HEK293 (cell line): ENCODE measurements around the gene SRCIN1.

Experiments
- CTCF ChIA-PET: fragments of 350-600 bp; formaldehyde crosslinking; extraction: SDS; loops from one replicate; lab custom pipeline; 2021; ENCODE audit warnings: antibody characterized with exemption; lab: Yijun Ruan, JAX
- POLR2A ChIA-PET: fragments of 300-600 bp; formaldehyde crosslinking; extraction: SDS; loops from one replicate; lab custom pipeline; 2020; ENCODE audit warnings: antibody characterized with exemption, inconsistent platforms; lab: Yijun Ruan, JAX
- H3K27ac ChIP-seq: fragments of 200-500 bp; sonication (Bioruptor generic); 2 replicates; pipeline ENCODE4 v1.5.1; 2014; ENCODE audit warnings: low read depth, low read length, control low read depth, inconsistent platforms; ENCODE audit errors: extremely low read depth
- H3K36me3 ChIP-seq, 2 experiments: fragments of 200-500 bp in 1 of 2; sonication (Bioruptor generic) in 1 of 2; 1 replicate in 1 of 2; 2 replicates in 1 of 2; pipeline ENCODE4 v1.5.1; 2014 to 2017; ENCODE audit warnings: inconsistent platforms in 2 of 2, low read length in 2 of 2; ENCODE audit not compliant: control insufficient read depth in 2 of 2, insufficient read depth in 1 of 2
- H3K4me1 ChIP-seq: fragments of 200-500 bp; sonication (Bioruptor generic); 2 replicates; pipeline ENCODE4 v1.5.1; 2014; ENCODE audit warnings: mild to moderate bottlenecking, low read length, inconsistent platforms; ENCODE audit not compliant: control insufficient read depth, insufficient read depth
- H3K4me3 ChIP-seq: 2 replicates; pipeline ENCODE4 v1.5.1; 2011; ENCODE audit warnings: low read depth, mild to moderate bottlenecking, control low read depth, low read length, moderate library complexity
- H3K9me3 ChIP-seq: fragments of 200-500 bp; sonication (Bioruptor generic); 2 replicates; pipeline ENCODE4 v1.5.1; 2014; ENCODE audit warnings: low read depth, low read length, inconsistent platforms; ENCODE audit not compliant: control insufficient read depth, insufficient read depth
- BCL11A ChIP-seq: fragments of 450-650 bp; formaldehyde crosslinking; IDR thresholded peaks from 2 replicates; pipeline ENCODE4 v1.5.1; 2016; ENCODE audit warnings: low read depth, missing biosample characterization, missing genetic modification characterization
- INSM2 ChIP-seq: fragments of 450-650 bp; formaldehyde crosslinking; IDR thresholded peaks from 2 replicates; pipeline ENCODE4 v1.5.1; 2016; ENCODE audit warnings: missing biosample characterization, missing genetic modification characterization
- PRDM10 ChIP-seq: fragments of 450-650 bp; formaldehyde crosslinking; IDR thresholded peaks from 2 replicates; pipeline ENCODE4 v1.5.1; 2016; ENCODE audit warnings: missing biosample characterization, missing genetic modification characterization
- RBAK ChIP-seq: fragments of 450-650 bp; formaldehyde crosslinking; IDR thresholded peaks from 2 replicates; pipeline ENCODE4 v1.5.1; 2016; ENCODE audit warnings: missing biosample characterization, missing genetic modification characterization
- TSHZ1 ChIP-seq: fragments of 450-650 bp; formaldehyde crosslinking; IDR thresholded peaks from 2 replicates; pipeline ENCODE4 v1.5.1; 2016; ENCODE audit warnings: missing biosample characterization, missing genetic modification characterization, borderline replicate concordance
- ZBTB11 ChIP-seq: fragments of 450-650 bp; formaldehyde crosslinking; conservative IDR thresholded peaks from 2 replicates; pipeline ENCODE4 v1.5.1; 2016; ENCODE audit warnings: low read depth, missing biosample characterization, missing genetic modification characterization
- ZBTB44 ChIP-seq: fragments of 450-650 bp; IDR thresholded peaks from 2 replicates; pipeline ENCODE4 v1.5.1; 2018; ENCODE audit warnings: missing biosample characterization, mild to moderate bottlenecking, missing genetic modification characterization
- ZFHX2 ChIP-seq: fragments of 450-650 bp; formaldehyde crosslinking; conservative IDR thresholded peaks from 2 replicates; pipeline ENCODE4 v1.5.1; 2016; ENCODE audit warnings: missing biosample characterization, missing genetic modification characterization
- ZFP41 ChIP-seq: fragments of 450-650 bp; formaldehyde crosslinking; IDR thresholded peaks from 2 replicates; pipeline ENCODE4 v1.5.1; 2016; ENCODE audit warnings: missing biosample characterization, missing genetic modification characterization, borderline replicate concordance
- ZNF121 ChIP-seq: fragments of 450-650 bp; formaldehyde crosslinking; IDR thresholded peaks from 2 replicates; pipeline ENCODE4 v1.5.1; 2016; ENCODE audit warnings: missing biosample characterization, missing genetic modification characterization
- ZNF266 ChIP-seq: fragments of 450-650 bp; formaldehyde crosslinking; IDR thresholded peaks from 2 replicates; pipeline ENCODE4 v1.5.1; 2016; ENCODE audit warnings: missing biosample characterization, missing genetic modification characterization, low read depth
- ZNF292 ChIP-seq: fragments of 450-650 bp; formaldehyde crosslinking; IDR thresholded peaks from 2 replicates; pipeline ENCODE4 v1.5.1; 2016; ENCODE audit warnings: low read depth, missing biosample characterization, missing genetic modification characterization, borderline replicate concordance
- ZNF530 ChIP-seq: fragments of 450-650 bp; formaldehyde crosslinking; IDR thresholded peaks from 2 replicates; pipeline ENCODE4 v1.5.1; 2016; ENCODE audit warnings: low read depth, missing biosample characterization, missing genetic modification characterization
- ZNF558 ChIP-seq: fragments of 450-650 bp; formaldehyde crosslinking; IDR thresholded peaks from 2 replicates; pipeline ENCODE4 v1.5.1; 2016; ENCODE audit warnings: missing biosample characterization, missing genetic modification characterization
- ZNF560 ChIP-seq: fragments of 450-650 bp; formaldehyde crosslinking; IDR thresholded peaks from 2 replicates; pipeline ENCODE4 v1.5.1; 2017; ENCODE audit warnings: missing biosample characterization, missing genetic modification characterization, borderline replicate concordance
- ZNF580 ChIP-seq: fragments of 450-650 bp; formaldehyde crosslinking; IDR thresholded peaks from 2 replicates; pipeline ENCODE4 v1.5.1; 2016; ENCODE audit warnings: missing biosample characterization, missing genetic modification characterization
- ZNF621 ChIP-seq: fragments of 450-650 bp; formaldehyde crosslinking; IDR thresholded peaks from 2 replicates; pipeline ENCODE4 v1.5.1; 2017; ENCODE audit warnings: missing biosample characterization, missing genetic modification characterization
- ZNF639 ChIP-seq: fragments of 450-650 bp; formaldehyde crosslinking; IDR thresholded peaks from 2 replicates; pipeline ENCODE4 v1.5.1; 2016; ENCODE audit warnings: missing biosample characterization, missing genetic modification characterization
- ZNF645 ChIP-seq: fragments of 450-650 bp; formaldehyde crosslinking; IDR thresholded peaks from 2 replicates; pipeline ENCODE4; 2016; ENCODE audit warnings: missing biosample characterization, missing genetic modification characterization

Gene SRCIN1

GRCh38 chr17:38575781-38576180 lies 30.0 kb downstream of the SRCIN1 start (continued):
- TF ChIP-seq TSHZ1 (tag by site-specific recombination): no peak
- no peak for TF ChIP-seq ZNF560 (tag by site-specific recombination)
- TF ChIP-seq ZNF639: no peak
- TF ChIP-seq ZNF266 (tag by site-specific recombination): no peak
- no peak for TF ChIP-seq ZNF580 (tag by site-specific recombination)
- no peak for TF ChIP-seq ZNF530 (tag by site-specific recombination)

GRCh38 chr17:38574712-38575111 lies 31.0 kb downstream of the SRCIN1 start:
- H3K36me3 ChIP-seq: no peaks in the 10 kb centered on the region
- no peak overlapping the region for H3K4me3 ChIP-seq
- no peak overlapping the region for H3K27ac ChIP-seq
- POLR2A ChIA-PET: no interaction called here
- H3K4me1 ChIP-seq: peaks cover 8% of the 10 kb centered on the region; the same call in 1 of the 2 replicates
- CTCF ChIA-PET: interaction anchor here (0.6 to 3.6 kb wide), 6 partner anchors 10 to 102 kb away, joined by 3 to 26 read pairs (median 4); no protein-coding TSS in a partner anchor
- H3K9me3 ChIP-seq: no peaks in the 10 kb centered on the region
- TF ChIP-seq ZNF121 (tag by site-specific recombination) (no peak), ZFHX2 (tag by site-specific recombination) (no peak), BCL11A (tag by site-specific recombination) (no peak), ZNF621 (no peak), ZNF645 (no peak), ZNF292 (tag by site-specific recombination) (no peak), ZNF558 (tag by site-specific recombination) (no peak), ZBTB44 (tag by site-specific recombination) (no peak), INSM2 (tag by site-specific recombination) (no peak), RBAK (tag by site-specific recombination) (no peak), ZBTB11 (tag by site-specific recombination) (no peak), ZFP41 (tag by site-specific recombination) (no peak), PRDM10 (tag by site-specific recombination) (no peak)
